Activated T-helper 9 cell treated with anti-CD3 and anti-CD28 coated beads, Interleukin-2, amount 50 U/mL, for 16 hours (primary cell): ENCODE results near the gene ALDH1A2.
"Not testable (repeated sequence)": the region's sequence is repeated elsewhere in the genome, so short reads cannot be mapped to it uniquely, and the experiment has no call there.

Experiments
- DNase-seq: peaks from one replicate; pipeline ENCODE4 v3.0.0-alpha.2; 2020; ENCODE audit warnings: low read depth

ALDH1A2 gene

DNA sequence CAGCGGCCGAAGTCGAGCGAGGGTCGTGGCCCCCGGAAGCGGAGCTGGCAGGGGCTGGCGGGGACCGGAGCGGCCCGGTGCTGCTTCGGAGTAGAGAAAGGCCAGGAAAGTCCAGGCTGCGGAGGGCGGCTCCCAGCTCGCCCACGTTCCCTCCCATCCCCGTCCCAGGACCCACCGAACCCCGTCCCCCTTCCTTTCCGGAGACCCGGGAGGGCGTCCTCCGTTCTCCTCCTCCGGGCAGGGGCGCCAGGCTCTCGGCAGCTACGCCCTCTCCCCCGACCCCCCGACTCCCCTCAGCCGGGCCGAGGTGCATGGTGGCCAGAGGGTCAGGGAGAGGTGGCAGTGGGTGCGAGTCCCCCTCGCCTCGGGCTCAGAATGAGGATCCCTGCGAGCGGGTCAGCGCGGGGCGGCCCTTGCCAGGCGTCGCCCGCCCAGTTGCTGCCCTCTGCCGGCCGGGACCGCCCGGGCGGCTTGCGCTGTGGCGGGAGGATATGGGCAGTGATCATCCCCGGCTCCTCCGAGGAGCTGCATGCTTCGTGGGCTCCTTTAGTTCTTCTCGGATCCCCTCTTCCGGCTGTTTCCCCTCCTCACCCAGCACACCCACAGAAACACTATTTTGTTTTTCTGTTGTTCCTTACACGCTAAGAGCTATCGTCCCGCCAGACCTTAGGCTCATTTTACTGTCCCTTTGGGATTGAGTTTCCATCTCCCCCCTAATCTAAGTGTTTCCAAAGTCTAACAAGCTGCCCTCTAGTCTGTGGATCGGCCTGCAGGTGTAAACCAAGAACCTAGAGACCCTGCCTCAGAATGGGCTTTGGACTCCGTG is 744 bp upstream of the ALDH1A2 start:
- DNase-seq, result no peak

DNA sequence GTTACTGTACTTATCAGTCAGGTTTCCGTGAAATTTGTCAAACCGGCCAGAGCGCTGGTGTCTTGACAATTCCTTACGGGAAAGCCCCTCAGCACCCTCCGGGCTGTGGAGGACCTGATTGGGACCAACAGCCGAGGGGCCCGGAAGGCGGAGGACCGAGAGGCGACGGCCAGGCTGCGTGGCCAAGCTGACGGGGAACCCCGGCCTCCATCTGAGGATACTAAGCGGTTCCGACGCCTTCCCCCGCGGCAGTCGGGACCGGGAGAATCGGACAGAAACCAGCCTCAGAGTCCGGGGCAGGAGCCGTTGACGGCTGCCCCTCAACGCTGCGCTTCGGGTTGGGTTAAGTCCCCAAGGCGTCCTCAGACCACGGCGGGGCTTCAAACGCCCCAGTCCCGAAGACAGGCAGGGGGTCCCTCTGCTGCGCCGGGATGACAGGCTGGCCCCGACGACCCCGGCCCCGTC is 499 bp downstream of the ALDH1A2 start:
- DNase-seq, result no peak

DNA sequence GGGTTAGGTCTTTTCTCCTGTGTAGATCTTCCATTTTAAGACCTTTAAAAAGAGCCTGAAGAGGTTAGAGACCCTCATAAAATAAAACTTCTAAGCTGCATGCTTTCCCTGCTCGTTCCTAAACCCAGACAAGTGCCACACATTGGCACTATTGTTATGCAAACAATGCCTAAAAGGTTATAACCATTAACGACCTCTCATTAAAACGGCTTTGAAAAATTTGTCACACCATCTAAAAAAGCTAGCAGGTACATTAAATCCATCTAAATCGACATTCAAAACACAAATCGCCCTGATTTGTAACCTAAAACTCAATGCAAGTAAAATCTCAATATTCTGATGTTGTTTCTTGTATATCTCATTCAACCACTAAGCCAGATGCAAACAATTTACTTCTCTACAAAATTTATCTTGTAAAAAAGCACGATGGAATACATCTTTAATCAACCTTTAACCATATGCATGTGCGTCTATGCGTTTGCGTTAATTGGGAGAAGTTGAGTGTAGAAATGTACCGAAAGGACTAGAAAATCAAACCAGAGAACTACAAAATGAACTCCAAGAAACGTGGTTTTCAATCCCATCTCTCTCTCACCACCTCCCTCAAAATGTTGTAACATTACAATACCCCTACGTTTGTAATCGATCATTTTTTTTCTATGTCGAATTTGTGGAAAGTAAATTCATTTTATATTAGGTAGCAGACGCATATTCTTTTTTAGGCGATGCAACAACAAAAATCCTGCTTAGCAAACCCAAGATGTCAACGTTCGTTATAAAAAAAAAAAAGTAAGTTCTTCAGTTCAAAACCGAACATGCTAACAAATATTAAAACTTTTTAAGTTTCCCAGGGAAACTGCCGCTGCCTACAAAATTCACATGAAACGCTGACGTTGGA is 1.2 kb downstream of the ALDH1A2 start:
- DNase-seq, result no peak

DNA sequence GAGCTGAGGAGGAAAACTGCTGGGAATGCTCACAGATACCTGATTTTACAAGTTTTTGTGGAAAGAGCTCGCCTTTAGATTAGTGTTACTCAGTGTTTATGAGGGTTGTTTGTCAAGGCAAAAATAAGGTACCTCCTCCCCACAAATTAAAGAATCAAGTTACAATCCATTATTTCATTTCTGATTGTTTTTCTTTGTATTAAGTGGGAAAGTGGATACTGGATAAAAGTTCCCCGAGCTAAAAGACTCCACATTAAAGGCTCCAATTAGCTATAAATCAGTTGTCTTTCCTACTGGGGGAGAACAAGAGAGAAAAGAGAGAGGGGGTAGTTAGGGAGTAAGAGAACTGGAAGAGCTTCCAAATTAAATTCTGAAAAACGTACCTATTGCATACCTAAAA is 1.9 kb downstream of the ALDH1A2 start:
- DNase-seq, result no peak

DNA sequence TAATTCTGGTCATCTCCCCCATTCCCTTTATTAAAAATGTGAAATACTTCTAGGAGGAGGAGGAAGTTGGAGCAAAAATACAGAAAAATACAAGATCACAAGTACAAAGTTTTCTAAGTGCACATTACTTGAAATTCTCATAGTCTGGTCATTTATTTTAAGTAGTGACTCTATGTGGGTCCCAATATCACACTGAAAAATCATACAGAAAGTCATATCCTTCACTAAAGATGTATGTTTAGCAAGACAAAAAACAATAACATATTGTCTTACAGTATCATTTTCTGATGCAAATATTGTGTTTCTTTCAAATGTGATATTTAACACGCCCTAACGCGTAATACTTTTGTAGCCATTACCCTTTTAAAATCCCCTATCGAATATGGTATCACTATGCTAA is 2.5 kb downstream of the ALDH1A2 start:
- no peak for DNase-seq

DNA sequence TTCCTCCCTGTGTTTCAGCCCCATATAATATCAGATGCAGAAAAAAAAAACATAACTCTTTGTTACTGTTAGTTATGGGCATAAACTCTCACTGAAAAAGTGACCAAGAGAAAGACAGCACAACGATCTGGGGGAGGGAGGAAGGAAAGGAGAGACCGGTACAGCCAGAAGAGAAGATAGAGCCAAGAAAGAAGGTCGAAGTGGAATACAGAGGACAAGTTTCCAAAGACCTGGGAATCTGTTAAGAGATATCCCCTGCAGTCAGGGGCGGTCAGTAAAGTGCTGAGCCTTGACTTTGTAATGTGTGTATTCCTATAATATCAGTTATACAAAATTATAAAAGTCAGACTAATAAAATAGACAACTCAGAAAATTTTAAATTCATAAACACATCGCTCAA is 3.3 kb downstream of the ALDH1A2 start:
- DNase-seq, result no peak

DNA sequence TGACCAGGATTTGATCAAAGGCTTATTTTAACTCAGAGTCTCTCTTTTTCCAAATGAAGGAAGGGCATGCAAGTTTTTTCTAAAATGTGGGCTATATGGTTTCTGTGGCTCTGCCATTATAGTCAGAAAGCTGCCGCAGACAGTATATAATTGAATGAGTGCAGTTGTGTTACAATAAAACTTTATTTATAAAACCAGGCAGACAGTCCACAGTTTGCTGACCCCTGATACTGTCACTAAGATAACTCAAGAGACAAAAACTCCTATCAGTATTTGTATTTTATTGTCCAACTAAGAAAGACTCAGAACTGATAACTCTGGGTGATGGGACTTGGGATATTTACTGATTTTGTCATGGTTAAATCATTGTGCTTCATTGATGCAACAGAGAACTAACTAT is 4.9 kb downstream of the ALDH1A2 start:
- no peak for DNase-seq

DNA sequence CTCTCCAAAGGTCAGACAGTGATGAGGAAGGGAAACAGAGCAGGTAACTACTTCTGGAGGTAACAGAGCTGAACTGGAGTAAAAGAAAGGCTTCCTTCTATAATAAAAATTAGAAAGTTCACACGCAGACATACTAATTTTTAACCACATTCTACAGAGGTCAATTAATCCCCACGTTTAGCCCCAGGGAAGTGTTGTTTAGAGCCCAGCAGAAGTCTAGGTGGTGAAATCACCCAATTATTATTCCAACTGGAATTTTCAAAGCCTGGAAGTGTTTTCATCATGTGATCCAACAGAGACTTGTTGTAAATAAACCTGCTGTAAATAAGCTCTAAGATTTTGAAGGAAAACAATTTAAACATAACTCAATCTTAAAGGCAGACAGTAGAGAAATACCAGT is 6.8 kb downstream of the ALDH1A2 start:
- no peak for DNase-seq

DNA sequence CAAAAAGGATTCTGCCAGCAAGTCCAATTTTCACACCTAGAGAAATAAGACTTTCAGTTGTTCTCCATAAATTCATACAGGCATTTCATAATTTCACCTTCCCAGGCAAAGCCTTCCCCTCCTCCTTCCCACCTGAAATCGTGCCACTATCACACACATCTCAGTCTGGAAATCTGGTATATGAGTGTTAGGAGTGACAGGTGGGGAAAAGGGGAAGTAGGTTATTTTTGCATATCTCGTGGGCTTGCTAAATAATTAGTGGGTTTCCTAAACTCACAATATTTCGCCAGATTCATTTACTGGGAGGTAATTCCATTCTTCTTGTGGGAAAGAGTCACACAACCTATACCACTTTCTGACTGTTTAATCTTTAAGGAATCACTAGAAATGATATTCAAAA is 7.4 kb downstream of the ALDH1A2 start:
- DNase-seq, result no peak

DNA sequence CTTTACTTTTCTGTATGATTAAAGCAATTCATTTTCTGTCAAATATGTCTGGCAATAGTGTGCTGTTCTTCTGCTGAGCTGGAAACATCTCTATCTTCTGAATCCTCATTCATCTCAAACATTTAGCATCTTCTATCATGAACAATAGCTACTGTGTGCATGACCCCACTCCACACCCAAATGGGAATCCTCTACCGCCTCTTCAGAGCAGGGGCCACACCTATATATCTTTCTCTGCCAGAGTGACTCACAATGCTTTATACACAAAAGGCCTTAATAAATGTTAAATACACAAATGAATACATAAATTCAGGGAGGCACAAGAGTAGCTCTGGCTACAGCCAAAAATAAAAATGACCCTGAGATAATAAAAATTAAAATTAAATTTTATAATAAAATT is 8.0 kb downstream of the ALDH1A2 start:
- DNase-seq, result no peak

DNA sequence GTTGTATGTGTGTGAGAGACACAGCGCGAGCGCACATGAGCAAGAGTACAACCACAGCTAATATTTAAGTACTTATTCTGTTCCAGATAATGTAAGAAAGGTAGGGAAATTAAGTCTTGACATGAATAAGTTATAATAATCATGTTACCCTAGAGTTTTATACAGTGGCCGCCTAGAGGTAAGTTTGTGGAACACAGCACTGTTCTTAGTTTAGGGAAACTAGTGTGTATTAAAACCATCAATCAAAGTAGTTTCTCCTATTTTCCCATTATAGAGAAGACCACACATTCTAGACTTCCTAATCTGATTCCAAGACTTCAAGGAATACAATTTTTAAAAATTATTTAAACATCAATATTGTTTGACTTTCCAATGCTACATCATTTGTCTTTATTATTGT is 9.5 kb downstream of the ALDH1A2 start:
- no peak for DNase-seq

DNA sequence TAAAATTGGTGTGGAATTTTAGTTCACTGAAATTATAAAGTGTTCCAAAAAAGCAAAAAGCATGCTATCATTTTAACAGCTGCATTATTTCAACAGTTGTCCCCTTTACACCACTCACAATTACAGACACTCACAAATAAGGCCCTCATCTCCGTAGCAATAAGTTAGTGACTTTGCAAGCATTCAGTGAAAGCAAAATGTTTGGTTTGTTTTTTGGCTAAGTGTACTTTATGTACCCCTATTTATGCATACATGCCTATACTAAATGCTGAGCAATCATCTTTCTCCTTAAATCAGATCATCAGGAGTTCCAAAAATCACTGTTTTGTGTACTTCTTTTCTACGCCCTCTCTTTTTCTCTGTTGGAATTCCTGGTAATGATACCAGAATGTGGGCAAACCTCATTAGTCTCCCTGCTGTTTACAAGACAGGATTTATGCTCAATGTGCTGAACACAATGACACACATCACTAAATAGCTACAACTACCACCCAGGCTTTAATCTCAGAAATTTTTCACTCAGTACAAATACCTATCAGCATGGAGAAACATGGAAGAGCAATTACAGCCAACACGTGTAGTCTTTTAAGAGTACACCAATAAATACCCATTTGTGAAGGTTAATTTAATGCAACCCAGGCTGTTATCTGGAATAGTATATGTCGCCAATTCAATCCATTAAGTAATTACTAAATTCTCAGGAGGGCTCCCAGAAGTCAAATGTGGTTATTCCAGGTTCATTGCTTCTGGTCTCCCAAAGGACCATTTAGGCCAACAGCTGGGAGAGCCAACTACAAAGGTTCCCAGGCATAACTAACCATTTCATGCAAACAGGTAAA is 12.0 kb downstream of the ALDH1A2 start:
- no peak for DNase-seq

DNA sequence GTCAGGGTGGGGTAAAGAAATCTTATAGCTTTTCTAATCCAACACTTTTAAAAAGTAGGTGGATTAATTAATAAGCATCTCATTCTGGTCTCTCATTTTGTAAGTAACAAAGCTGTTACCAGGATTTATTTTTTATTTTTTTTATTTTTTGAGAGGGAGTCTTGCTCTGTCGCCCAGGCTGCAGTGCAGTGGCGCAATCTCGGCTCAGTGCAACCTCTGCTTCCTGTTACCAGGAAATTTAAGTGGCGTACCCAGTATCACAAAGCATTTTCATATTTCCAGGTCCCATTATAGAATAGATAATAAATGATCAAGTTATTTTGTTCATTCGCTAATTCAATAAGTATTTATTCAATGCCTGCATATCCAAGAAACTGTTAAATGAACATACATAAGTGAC is 13.2 kb downstream of the ALDH1A2 start:
- DNase-seq, result no peak

DNA sequence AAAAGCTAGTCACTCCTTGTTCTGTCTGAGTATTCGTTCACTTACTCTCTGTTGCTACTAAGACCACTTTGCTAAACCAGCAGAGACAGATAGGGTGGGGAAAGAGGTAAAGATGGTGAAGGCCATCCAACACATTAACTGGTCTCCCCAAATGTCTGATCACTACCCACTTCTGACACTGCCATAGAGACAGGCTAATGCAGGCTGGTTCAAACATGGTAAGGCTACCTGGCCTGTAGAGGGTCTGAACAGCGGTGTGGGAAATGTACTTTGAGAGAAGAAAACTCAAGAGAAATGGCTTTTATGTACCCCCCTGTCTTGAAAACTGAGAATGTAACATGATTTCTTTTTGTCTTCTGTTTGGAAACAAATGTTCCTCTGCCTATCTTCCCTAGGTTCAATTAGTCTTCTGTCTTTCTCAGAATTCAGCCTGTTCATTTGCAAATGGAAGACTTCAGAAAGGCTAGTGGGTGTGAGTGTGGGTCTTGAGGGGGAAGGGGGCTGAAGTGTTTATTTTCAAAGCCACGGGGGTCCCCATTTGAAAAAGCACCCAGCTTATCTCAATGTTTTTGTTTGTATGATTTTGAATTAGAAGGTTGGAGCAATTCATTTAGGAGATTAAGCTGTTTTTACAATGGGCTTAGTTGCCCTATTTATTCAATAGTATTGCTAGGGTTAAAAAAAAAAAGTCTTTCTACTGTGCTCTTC is 15.8 kb downstream of the ALDH1A2 start:
- no peak for DNase-seq

DNA sequence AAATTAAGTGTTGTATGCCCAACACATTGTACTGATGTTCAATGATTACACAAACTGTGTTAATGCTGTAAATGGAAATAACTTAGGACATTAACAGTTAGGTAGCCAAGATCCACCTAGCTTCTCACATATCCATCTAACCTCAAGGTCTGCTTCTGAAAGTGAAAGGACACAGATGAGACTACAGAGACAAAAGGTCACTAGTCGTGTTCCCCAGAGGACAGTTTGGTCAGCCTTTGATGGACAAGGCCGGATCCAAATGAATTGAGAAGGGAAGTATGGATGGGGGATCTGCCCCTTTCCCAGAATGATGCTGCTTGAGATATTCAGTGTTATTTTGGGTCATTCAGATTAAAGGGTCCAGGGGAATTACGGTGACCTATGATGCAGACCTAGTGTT is 17.2 kb downstream of the ALDH1A2 start:
- DNase-seq, result no peak

DNA sequence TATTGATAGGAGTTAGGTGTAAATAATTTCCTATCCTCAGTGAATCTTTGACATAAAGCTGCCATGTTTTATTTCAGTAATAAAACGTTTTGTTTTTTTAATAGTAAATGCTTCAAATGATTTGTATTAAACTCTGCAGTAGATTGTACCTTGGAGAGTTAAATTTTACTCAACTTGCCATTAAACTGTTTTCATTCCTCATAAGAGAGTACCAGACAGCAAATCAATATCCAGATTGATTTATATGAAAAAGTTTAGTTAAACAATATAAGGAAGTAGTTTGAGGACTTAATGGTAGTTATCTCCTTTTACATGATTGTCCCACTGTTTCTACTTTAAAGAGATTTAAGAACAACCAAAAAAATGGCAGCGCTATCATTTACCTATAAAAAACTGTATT is 18.4 kb downstream of the ALDH1A2 start:
- DNase-seq, result no peak

DNA sequence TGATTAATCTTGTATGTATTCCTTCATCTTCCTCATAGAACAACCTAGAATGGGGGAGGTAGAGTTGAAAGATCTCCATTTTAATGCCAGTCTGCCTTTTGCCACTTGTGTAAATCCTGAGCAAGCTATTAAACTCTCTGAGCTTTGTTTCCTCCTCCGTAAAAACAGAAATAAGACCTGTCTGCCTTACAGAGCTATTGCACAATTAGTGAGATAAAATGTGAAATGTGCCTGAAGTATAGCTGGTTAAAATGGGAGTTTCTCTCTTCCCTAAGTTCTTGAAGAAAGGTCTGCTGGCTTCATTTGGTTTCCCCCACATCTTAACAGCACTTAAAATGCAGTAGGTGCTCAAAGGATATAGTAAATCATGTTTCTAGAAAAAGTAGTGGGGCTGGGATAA is 19.0 kb downstream of the ALDH1A2 start:
- DNase-seq, result no peak

DNA sequence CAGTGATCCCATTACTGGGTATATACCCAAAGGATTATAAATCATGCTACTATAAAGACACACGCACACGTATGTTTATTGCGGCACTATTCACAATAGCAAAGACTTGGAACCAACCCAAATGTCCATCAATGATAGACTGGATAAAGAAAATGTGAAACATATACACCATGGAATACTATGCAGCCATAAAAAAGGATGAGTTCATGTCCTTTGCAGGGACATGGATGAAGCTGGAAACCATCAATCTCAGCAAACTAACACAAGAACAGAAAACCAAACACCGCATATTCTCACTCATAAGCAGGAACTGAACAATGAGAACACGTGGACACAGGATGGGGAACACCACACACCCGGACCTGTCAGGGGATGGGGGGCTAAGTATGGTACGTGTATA is 20.1 kb downstream of the ALDH1A2 start:
- not testable (repeated sequence) for DNase-seq

DNA sequence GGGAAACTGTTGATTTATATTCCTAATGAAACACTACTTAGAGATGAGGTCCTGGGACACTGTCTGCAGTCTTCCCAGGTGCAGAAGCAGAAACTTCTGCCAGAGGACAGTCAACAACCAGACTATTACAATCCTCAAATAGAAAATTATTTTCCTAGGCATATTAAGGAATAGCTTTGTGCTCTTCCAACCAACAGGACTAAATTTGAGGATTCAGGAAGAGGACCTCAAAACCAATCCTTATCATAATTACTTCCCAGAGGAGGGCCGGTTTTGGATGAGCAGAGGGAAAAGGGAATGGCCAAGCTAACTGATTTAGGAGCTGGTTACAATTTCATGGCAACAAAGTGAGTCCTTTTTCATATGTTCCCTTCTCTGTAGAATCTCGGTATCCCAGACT is 21.0 kb downstream of the ALDH1A2 start:
- DNase-seq, result no peak

DNA sequence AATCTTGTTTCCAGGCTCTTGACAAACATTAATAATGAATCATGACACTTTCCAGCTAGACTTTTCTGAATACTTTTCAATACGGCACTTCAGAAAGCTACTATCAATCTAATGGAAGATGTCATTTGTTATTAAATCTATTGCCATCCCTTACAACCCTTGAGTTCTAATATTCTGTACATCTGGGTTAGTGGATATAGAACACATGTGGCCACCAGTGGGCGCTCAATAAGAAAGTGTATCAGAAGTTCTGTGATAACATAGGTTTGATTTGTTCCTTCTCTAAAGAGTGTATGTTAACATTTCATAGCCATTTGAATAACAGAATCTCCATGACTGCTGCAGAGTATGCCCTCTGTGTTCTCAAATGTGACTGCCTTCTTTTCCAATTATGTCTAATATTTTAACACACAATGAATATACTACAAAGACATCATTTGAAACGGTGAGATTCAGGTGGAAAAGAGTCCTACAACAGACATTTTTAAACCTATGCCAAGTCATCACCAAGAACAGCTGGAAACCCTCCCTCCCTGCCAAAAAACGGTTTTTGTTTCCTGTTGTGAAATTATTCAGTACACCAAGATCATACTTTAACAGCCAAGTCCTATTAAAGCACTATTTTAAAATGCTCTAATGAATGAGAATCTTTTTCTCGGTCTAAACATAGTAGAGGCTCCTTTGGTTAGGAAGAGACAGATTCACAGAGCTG is 22.2 kb downstream of the ALDH1A2 start:
- no peak for DNase-seq

DNA sequence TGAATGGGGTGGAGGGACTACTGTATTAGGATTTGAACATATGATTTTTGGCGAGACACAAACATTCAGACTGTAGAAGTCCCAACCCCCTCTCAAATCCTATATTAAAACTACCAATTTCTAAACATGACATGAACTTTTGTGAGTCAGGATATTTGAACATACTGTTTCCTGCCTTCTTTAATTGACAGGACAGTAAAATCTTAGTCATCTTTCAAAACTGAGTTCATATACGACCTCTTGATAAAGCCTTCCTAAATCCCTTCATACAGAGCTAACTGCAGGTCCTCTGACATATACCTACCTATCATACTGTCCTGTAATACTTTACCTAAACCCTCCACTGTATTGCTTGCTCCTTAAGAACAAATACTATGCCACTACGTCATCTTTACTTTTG is 23.5 kb downstream of the ALDH1A2 start:
- DNase-seq, result no peak
